Vagina (tissue), 2 donors: ENCODE data around the gene PPY. TPM values are rescaled to one million over a fixed set of nuclear protein-coding genes. Genes with fewer than 3 reads are reported as not detected.
A peak's percentile ranks its signal among the peaks of the same experiment; 100 is the strongest.

Experiments used
- DNase-seq, 2 donors: peaks; one replicate each; pipeline ENCODE4 v3.0.0-alpha.2; 2017; ENCODE audit errors: extremely low spot score in 2 of 2
- H3K27ac ChIP-seq: fragments of 200-600 bp; sonication (generic); one replicate; pipeline ENCODE4 v1.5.1; 2019
- H3K27me3 ChIP-seq: fragments of 200-600 bp; sonication (generic); one replicate; pipeline ENCODE4 v1.5.1; 2019
- H3K36me3 ChIP-seq, 2 donors: fragments of 200-600 bp; sonication (generic); one replicate each; pipeline ENCODE4 v1.5.1; 2017 to 2019
- H3K4me1 ChIP-seq: fragments of 200-600 bp; sonication (generic); one replicate; pipeline ENCODE4 v1.5.1; 2019
- H3K4me3 ChIP-seq, 2 donors: fragments of 200-600 bp; sonication (generic); 1 replicate in 1 of 2; 2 replicates in 1 of 2; pipeline ENCODE4 v1.5.1; 2016 to 2019
- H3K9me3 ChIP-seq: fragments of 200-600 bp; sonication (generic); one replicate; pipeline ENCODE4 v1.5.1; 2019
- CTCF ChIP-seq, 3 experiments: fragments of 450-650 bp in 2 of 3; fragments of 200-600 bp in 1 of 3; sonication (generic) in 1 of 3; IDR thresholded peaks; one replicate each; pipeline ENCODE4 v1.5.1; 2017 to 2019; ENCODE audit warnings: antibody characterized with exemption in 3 of 3, mild to moderate bottlenecking in 2 of 3, moderate library complexity in 2 of 3
- POLR2A ChIP-seq, 2 donors: fragments of 450-650 bp; IDR thresholded peaks; one replicate each; pipeline ENCODE4 v1.6.1; 2017; ENCODE audit warnings: antibody characterized with exemption in 2 of 2, mild to moderate bottlenecking in 2 of 2, moderate library complexity in 2 of 2
- POLR2AphosphoS5 ChIP-seq, 2 donors: sonication (generic); formaldehyde crosslinking; IDR thresholded peaks; one replicate each; pipeline ENCODE4 v1.9.0; 2017; ENCODE audit warnings: antibody characterized with exemption in 2 of 2, mild to moderate bottlenecking in 2 of 2, low read depth in 1 of 2; ENCODE audit not compliant: insufficient read depth in 1 of 2
- intact Hi-C: fragments of 100-400 bp; cut with DNase I; formaldehyde crosslinking; loops from one replicate; pipeline ENCODE4 v1.15.1; 2023
- total RNA-seq: library from RNA; depleted of rRNA; stranded (reverse); fragments of >200 nt; gene quantifications from one replicate; pipeline ENCODE4 v1.2.3, GENCODE V29; 2016

Gene PPY
- total RNA-seq, 1 donor from 2014 or later: not detected

DNA sequence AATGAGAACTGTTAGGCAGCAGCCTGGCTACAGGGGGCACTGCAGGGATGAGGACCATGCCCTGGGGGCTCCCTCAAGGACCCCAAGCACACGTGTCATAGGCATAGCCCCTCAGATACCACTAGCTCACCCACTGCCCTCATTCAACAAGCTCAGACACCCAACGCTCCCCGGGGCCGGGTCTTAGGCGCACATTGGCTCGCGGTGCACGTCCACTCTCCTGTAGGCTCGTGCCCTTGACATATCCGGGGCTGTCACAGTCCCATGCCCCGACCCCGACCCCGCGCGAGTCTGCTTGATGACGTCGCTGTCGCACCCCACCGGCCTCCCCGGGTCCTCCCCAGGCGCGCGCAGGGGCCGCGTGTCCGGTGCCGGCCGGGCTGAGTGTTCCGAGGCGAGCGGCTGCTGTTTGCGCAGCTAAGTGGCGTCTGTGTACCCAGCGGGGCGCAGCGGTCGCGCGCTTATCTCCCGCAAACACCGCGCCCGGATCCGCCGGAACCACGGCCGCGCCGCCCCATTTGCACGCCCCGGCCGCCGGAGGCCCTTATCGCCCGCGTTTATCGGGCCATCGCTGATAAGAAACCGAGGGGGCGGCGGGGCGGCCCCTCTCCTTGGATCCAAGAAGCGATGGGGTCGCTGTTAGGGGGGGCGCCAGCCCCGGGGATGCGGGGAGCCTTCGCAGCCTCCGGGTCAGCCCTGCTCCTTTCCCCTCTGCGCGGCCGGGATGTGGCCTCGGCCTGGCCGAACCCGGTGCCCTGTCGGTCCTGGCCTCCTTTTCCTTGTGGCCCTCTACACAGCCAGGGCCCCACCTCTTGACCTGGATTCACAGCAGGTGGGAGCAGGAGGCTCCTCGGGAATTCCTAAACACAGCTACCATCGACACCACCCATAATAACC lies 41.5 kb upstream of the PPY start:
- H3K9me3 ChIP-seq: no peaks in the 10 kb centered on the region

GRCh38 chr17:43983196-43983514 lies 40.9 kb upstream of the PPY start:
- H3K27ac ChIP-seq: no peak overlapping the region
- intact Hi-C loops: no loop called here
- no peak for DNase-seq
- TF ChIP-seq POLR2A (IDR thresholded peaks at IDR 0.05): no peak
- TF ChIP-seq CTCF (IDR thresholded peaks at IDR 0.05): no peak
- no peak for TF ChIP-seq POLR2AphosphoS5 (IDR thresholded peaks at IDR 0.05; ENCODE audit: insufficient read depth in 1 of 2, low read depth in 1 of 2)
- no peaks in the 10 kb centered on the region for H3K9me3 ChIP-seq
- H3K36me3 ChIP-seq: no peaks in the 10 kb centered on the region
- no peaks in the 10 kb centered on the region for H3K27me3 ChIP-seq
- peak overlapping the region in 1 of 2 donors; percentile 44 for H3K4me3 ChIP-seq
- H3K4me1 ChIP-seq: peaks cover 13% of the 10 kb centered on the region

More for the DNA sequence above, 41.5 kb upstream of the PPY start:
- DNase-seq: no peak
- Histone ChIP-seq H3K4me1 (peaks cover 13% of the 10 kb centered on the region), H3K27me3 (no peaks in the 10 kb centered on the region), H3K36me3 (no peaks in the 10 kb centered on the region), H3K27ac (no peak overlapping the region), H3K4me3 (peak overlapping the region; percentile 37 to 44)
- intact Hi-C loops: no loop called here
- TF ChIP-seq CTCF (IDR thresholded peaks at IDR 0.05): no peak
- no peak for TF ChIP-seq POLR2A (IDR thresholded peaks at IDR 0.05)
- no peak for TF ChIP-seq POLR2AphosphoS5 (IDR thresholded peaks at IDR 0.05; ENCODE audit: insufficient read depth in 1 of 2, low read depth in 1 of 2)

- Histone ChIP-seq H3K27me3 (no peaks in the 10 kb centered on the region), H3K27ac (no peak overlapping the region), H3K4me1 (peaks cover 13% of the 10 kb centered on the region), H3K36me3 (no peaks in the 10 kb centered on the region), H3K4me3 (no peak overlapping the region), H3K9me3 (no peaks in the 10 kb centered on the region)
- TF ChIP-seq POLR2A (IDR thresholded peaks at IDR 0.05): no peak
- TF ChIP-seq CTCF (IDR thresholded peaks at IDR 0.05): no peak
- TF ChIP-seq POLR2AphosphoS5 (IDR thresholded peaks at IDR 0.05; ENCODE audit: insufficient read depth in 1 of 2, low read depth in 1 of 2): no peak
- DNase-seq: no peak
- intact Hi-C loops: no loop called here
Observed at GRCh38 chr17:43982171-43982570, 39.9 kb upstream of the PPY start.

- intact Hi-C loops: no loop called here
- Histone ChIP-seq H3K27ac (no peak overlapping the region), H3K4me3 (no peak overlapping the region), H3K27me3 (no peaks in the 10 kb centered on the region), H3K36me3 (no peaks in the 10 kb centered on the region), H3K9me3 (no peaks in the 10 kb centered on the region), H3K4me1 (peaks cover 13% of the 10 kb centered on the region)
- TF ChIP-seq POLR2AphosphoS5 (IDR thresholded peaks at IDR 0.05; ENCODE audit: insufficient read depth in 1 of 2, low read depth in 1 of 2): no peak
- TF ChIP-seq CTCF (IDR thresholded peaks at IDR 0.05): no peak
- TF ChIP-seq POLR2A (IDR thresholded peaks at IDR 0.05): no peak
- no peak for DNase-seq
Observed at GRCh38 chr17:43979671-43980070, 37.4 kb upstream of the PPY start.

DNA sequence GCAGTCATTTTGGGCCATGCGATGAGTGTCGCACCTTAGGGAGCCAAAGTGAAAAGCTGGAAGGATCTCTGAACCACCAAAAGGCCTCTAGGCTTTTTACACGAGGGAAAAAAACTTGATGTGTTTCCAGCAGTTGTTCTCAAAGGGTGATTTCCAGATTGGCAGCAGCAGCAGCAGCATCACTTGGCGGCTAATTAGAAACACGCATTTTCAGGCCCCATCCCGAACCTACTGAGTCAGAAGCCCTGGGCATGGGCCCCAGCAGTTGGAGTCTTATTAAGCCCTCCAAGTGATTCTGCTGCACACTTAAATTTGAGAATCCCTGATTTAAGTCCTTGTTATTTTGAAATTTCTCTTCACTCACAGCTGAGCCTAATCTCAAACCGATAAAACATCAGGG lies 36.7 kb upstream of the PPY start:
- Histone ChIP-seq H3K4me1 (peaks cover 8% of the 10 kb centered on the region), H3K9me3 (no peaks in the 10 kb centered on the region), H3K27ac (no peak overlapping the region), H3K4me3 (no peak overlapping the region), H3K27me3 (no peaks in the 10 kb centered on the region), H3K36me3 (no peaks in the 10 kb centered on the region)
- intact Hi-C loops: no loop called here
- DNase-seq: no peak
- TF ChIP-seq POLR2AphosphoS5 (IDR thresholded peaks at IDR 0.05; ENCODE audit: insufficient read depth in 1 of 2, low read depth in 1 of 2): no peak
- TF ChIP-seq POLR2A (IDR thresholded peaks at IDR 0.05): no peak
- no peak for TF ChIP-seq CTCF (IDR thresholded peaks at IDR 0.05)
